ENCODE data around the gene CPB2.

Gene CPB2

GRCh38 chr13:46104868-46105267 lies at the start of gene CPB2:
Gene CPB2, minus strand, starts transcription at chr13:46105033. Its CDS starts 24 bp downstream, at chr13:46105009.
- DNase-seq (ENCODE audit: low read depth in 2 of 2): no peak

GRCh38 chr13:46154136-46154801 lies 49.4 kb upstream of the CPB2 start:
- no peak for DNase-seq (ENCODE audit: low read depth in 2 of 2)

- no peak for DNase-seq (ENCODE audit: low read depth in 2 of 2)
These were observed 47.9 kb upstream of the CPB2 start for GRCh38 chr13:46152627-46153328.

GRCh38 chr13:46150134-46150693 lies 45.4 kb upstream of the CPB2 start:
- no peak for DNase-seq (ENCODE audit: low read depth in 2 of 2)

GRCh38 chr13:46149272-46150133 lies 44.7 kb upstream of the CPB2 start:
- no peak for DNase-seq (ENCODE audit: low read depth in 2 of 2)

- no peak for DNase-seq (ENCODE audit: low read depth in 2 of 2)
These were observed 42.1 kb upstream of the CPB2 start for GRCh38 chr13:46146898-46147297.

- no peak for DNase-seq (ENCODE audit: low read depth in 2 of 2)
These were observed 41.1 kb upstream of the CPB2 start for GRCh38 chr13:46145950-46146349.

GRCh38 chr13:46145135-46145534 lies 40.3 kb upstream of the CPB2 start:
- no peak for DNase-seq (ENCODE audit: low read depth in 2 of 2)

GRCh38 chr13:46143184-46143701 lies 38.4 kb upstream of the CPB2 start:
- no peak for DNase-seq (ENCODE audit: low read depth in 2 of 2)

GRCh38 chr13:46142776-46143175 lies 37.9 kb upstream of the CPB2 start:
- DNase-seq (ENCODE audit: low read depth in 2 of 2): no peak

GRCh38 chr13:46140044-46140443 lies 35.2 kb upstream of the CPB2 start:
- DNase-seq (ENCODE audit: low read depth in 2 of 2): no peak

GRCh38 chr13:46137627-46138317 lies 32.9 kb upstream of the CPB2 start:
- no peak for DNase-seq (ENCODE audit: low read depth in 2 of 2)

GRCh38 chr13:46136688-46137087 lies 31.9 kb upstream of the CPB2 start:
- no peak for DNase-seq (ENCODE audit: low read depth in 2 of 2)

- DNase-seq (ENCODE audit: low read depth in 2 of 2): no peak
These were observed 30.2 kb upstream of the CPB2 start for GRCh38 chr13:46134961-46135522.

GRCh38 chr13:46134494-46134893 lies 29.7 kb upstream of the CPB2 start:
- no peak for DNase-seq (ENCODE audit: low read depth in 2 of 2)

GRCh38 chr13:46132109-46132508 lies 27.3 kb upstream of the CPB2 start:
- DNase-seq (ENCODE audit: low read depth in 2 of 2): no peak

GRCh38 chr13:46131705-46132104 lies 26.9 kb upstream of the CPB2 start:
- no peak for DNase-seq (ENCODE audit: low read depth in 2 of 2)

GRCh38 chr13:46129955-46130618 lies 25.3 kb upstream of the CPB2 start:
- no peak for DNase-seq (ENCODE audit: low read depth in 2 of 2)

- no peak for DNase-seq (ENCODE audit: low read depth in 2 of 2)
These were observed 24.3 kb upstream of the CPB2 start for GRCh38 chr13:46129124-46129523.

- DNase-seq (ENCODE audit: low read depth in 2 of 2): no peak
These were observed 22.7 kb upstream of the CPB2 start for GRCh38 chr13:46127358-46128023.
